OCI-LY3 (cell line): ENCODE data around the gene GALNTL6.

ENCODE experiments used
- H2AFZ ChIP-seq: fragments of 200-600, 300-600 bp; shearing (Covaris generic); 2 replicates; pipeline ENCODE4 v1.6.0; 2014; ENCODE audit warnings: antibody characterized with exemption, low read depth, low read length
- H3K27ac ChIP-seq: fragments of 200-600, 300-600 bp; sonication (generic); 2 replicates; pipeline ENCODE4 v1.5.1; 2014; ENCODE audit warnings: mild to moderate bottlenecking, low read length, moderate library complexity, mixed read lengths
- H3K27me3 ChIP-seq: fragments of 200-600, 300-600 bp; sonication (generic); 2 replicates; pipeline ENCODE4 v1.6.1; 2014; ENCODE audit warnings: low read depth, low read length, mixed read lengths
- H3K36me3 ChIP-seq: fragments of 200-600, 300-600 bp; sonication (generic); replicated peaks from 2 replicates; pipeline ENCODE3; 2014; ENCODE audit warnings: low read depth, low read length, mixed read lengths
- H3K4me1 ChIP-seq: fragments of 300-600, 200-600 bp; sonication (generic); 2 replicates; pipeline ENCODE4 v1.6.1; 2014; ENCODE audit warnings: low read length, mixed read lengths
- H3K4me2 ChIP-seq: fragments of 200-600, 300-600 bp; sonication (generic); 2 replicates; pipeline ENCODE4 v1.6.1; 2014; ENCODE audit warnings: low read length, mixed read lengths
- H3K4me3 ChIP-seq: fragments of 300-600, 200-600 bp; sonication (generic); 2 replicates; pipeline ENCODE4 v1.5.1; 2014; ENCODE audit warnings: antibody characterized with exemption, mild to moderate bottlenecking, low read length, moderate library complexity
- H3K79me2 ChIP-seq: fragments of 300-600, 200-600 bp; shearing (Covaris generic); 2 replicates; pipeline ENCODE4 v1.6.1; 2014; ENCODE audit warnings: mild to moderate bottlenecking, low read length, mixed read lengths
- H3K9ac ChIP-seq: fragments of 300-600, 200-600 bp; shearing (Covaris generic); 2 replicates; pipeline ENCODE4 v1.6.0; 2014; ENCODE audit warnings: mild to moderate bottlenecking, low read length, moderate library complexity
- H3K9me3 ChIP-seq: fragments of 200-600, 300-600 bp; shearing (Covaris generic); 2 replicates; pipeline ENCODE4 v1.6.1; 2014; ENCODE audit warnings: low read length, mixed read lengths; ENCODE audit not compliant: insufficient read depth
- H4K20me1 ChIP-seq: fragments of 200-600, 300-600 bp; sonication (generic); 2 replicates; pipeline ENCODE4 v1.6.1; 2016; ENCODE audit warnings: low read length, mixed read lengths; ENCODE audit not compliant: insufficient read depth
- CTCF ChIP-seq: fragments of 200-600, 300-600 bp; sonication (generic); IDR thresholded peaks from 2 replicates; pipeline ENCODE4 v1.5.1; 2014; ENCODE audit warnings: antibody characterized with exemption, low read length, low read depth
- EZH2phosphoT487 ChIP-seq: fragments of 200-600 bp; shearing (Covaris generic); IDR thresholded peaks from 2 replicates; pipeline ENCODE4 v1.6.1; 2018; ENCODE audit warnings: antibody characterized with exemption, mixed run types, low read depth

The GALNTL6 gene

GRCh38 chr4:172127168-172127567, 314.0 kb downstream of the GALNTL6 start:
- Histone ChIP-seq H2AFZ (no peak overlapping the region), H3K4me2 (no peak overlapping the region), H3K4me1 (peaks cover 21% of the 10 kb centered on the region), H3K9ac (no peak overlapping the region), H4K20me1 (no peaks in the 10 kb centered on the region), H3K27me3 (no peaks in the 10 kb centered on the region), H3K79me2 (no peaks in the 10 kb centered on the region), H3K36me3 (no peaks in the 10 kb centered on the region), H3K27ac (no peak overlapping the region), H3K9me3 (no peaks in the 10 kb centered on the region), H3K4me3 (no peak overlapping the region)
- TF ChIP-seq CTCF (no peak), EZH2phosphoT487 (no peak)

- Histone ChIP-seq H3K79me2 (no peaks in the 10 kb centered on the region), H3K36me3 (no peaks in the 10 kb centered on the region), H3K27ac (no peak overlapping the region), H4K20me1 (no peaks in the 10 kb centered on the region), H3K9me3 (no peaks in the 10 kb centered on the region), H3K4me1 (peaks cover 10% of the 10 kb centered on the region), H3K4me3 (no peak overlapping the region), H3K9ac (no peak overlapping the region), H2AFZ (0 out of 2 replicates have a peak overlapping the region, but pooled peaks have one; percentile 35), H3K4me2 (no peak overlapping the region), H3K27me3 (no peaks in the 10 kb centered on the region)
- TF ChIP-seq EZH2phosphoT487, result no peak
- TF ChIP-seq CTCF, result no peak
Observed at GRCh38 chr4:172129593-172129992, 316.4 kb downstream of the GALNTL6 start.

GRCh38 chr4:172134521-172134920, 321.3 kb downstream of the GALNTL6 start:
- Histone ChIP-seq H3K9ac (no peak overlapping the region), H3K4me3 (no peak overlapping the region), H3K4me1 (no peaks in the 10 kb centered on the region), H4K20me1 (no peaks in the 10 kb centered on the region), H2AFZ (no peak overlapping the region), H3K4me2 (no peak overlapping the region), H3K36me3 (no peaks in the 10 kb centered on the region), H3K9me3 (no peaks in the 10 kb centered on the region), H3K27me3 (no peaks in the 10 kb centered on the region), H3K27ac (no peak overlapping the region), H3K79me2 (no peaks in the 10 kb centered on the region)
- no peak for TF ChIP-seq CTCF
- no peak for TF ChIP-seq EZH2phosphoT487

- Histone ChIP-seq H3K4me1 (peaks cover 11% of the 10 kb centered on the region), H3K9me3 (no peaks in the 10 kb centered on the region), H3K27me3 (no peaks in the 10 kb centered on the region), H2AFZ (no peak overlapping the region), H3K79me2 (no peaks in the 10 kb centered on the region), H3K4me3 (no peak overlapping the region), H3K9ac (no peak overlapping the region), H4K20me1 (no peaks in the 10 kb centered on the region), H3K27ac (no peak overlapping the region), H3K4me2 (no peak overlapping the region), H3K36me3 (no peaks in the 10 kb centered on the region)
- TF ChIP-seq EZH2phosphoT487 (no peak), CTCF (no peak)
Observed at GRCh38 chr4:172141025-172141424, 327.8 kb downstream of the GALNTL6 start.
